ENCODE results near the gene COL9A2. TPM values are rescaled to one million over a fixed set of nuclear protein-coding genes. Genes with fewer than 3 reads are reported as not detected.

COL9A2 gene
- total RNA-seq, 1 donor from 2014 or later, result under 0.01 TPM

GRCh38 chr1:40257688-40258444, 59.2 kb downstream of the COL9A2 start, which contains the start of gene ZMPSTE24:
TSS of gene ZMPSTE24 (plus strand) at chr1:40258236. CDS start at chr1:40258272, 36 bp downstream.
- FAIRE-seq (peak; percentile 18), DNase-seq (ENCODE audit: low read depth) (peak; percentile 88)
- H3K4me3 ChIP-seq (ENCODE audit: low read depth, low read length), result peak within 1 kb of the TSS; percentile 84
- peaks cover 7% of the 10 kb centered on the region for H3K36me3 ChIP-seq (ENCODE audit: control insufficient read depth, insufficient read depth, low read length)
- H3K27me3 ChIP-seq (ENCODE audit: control insufficient read depth, insufficient read depth, low read length), result no peaks in the 10 kb centered on the region
- no peak for TF ChIP-seq CTCF (IDR thresholded peaks at IDR 0.05; ENCODE audit: insufficient read depth, low read length, severe bottlenecking)

DNA sequence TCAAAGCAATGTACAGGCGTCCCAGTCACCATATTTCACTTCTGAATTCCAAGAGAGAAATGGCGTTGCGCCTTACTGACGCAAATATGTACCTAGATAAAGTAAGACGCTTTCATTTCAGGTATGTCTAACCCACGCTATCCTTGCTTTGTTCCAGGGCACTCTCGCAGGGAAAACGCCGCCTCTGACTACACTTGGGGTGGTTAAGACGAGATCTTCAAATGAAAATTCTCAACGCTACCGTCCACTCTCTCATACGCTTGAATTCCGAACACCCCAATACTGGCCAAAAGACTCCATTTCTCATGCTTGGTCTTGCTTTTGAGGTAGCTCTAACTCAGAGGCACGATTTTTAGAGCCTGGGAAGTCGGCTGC, 59.8 kb downstream of the COL9A2 start:
- FAIRE-seq (no peak), DNase-seq (ENCODE audit: low read depth) (peak; percentile 61)
- H3K36me3 ChIP-seq (ENCODE audit: control insufficient read depth, insufficient read depth, low read length), result peaks cover 7% of the 10 kb centered on the region
- H3K4me3 ChIP-seq (ENCODE audit: low read depth, low read length), result peak overlapping the region; percentile 84
- no peaks in the 10 kb centered on the region for H3K27me3 ChIP-seq (ENCODE audit: control insufficient read depth, insufficient read depth, low read length)
- no peak for TF ChIP-seq CTCF (IDR thresholded peaks at IDR 0.05; ENCODE audit: insufficient read depth, low read length, severe bottlenecking)

DNA sequence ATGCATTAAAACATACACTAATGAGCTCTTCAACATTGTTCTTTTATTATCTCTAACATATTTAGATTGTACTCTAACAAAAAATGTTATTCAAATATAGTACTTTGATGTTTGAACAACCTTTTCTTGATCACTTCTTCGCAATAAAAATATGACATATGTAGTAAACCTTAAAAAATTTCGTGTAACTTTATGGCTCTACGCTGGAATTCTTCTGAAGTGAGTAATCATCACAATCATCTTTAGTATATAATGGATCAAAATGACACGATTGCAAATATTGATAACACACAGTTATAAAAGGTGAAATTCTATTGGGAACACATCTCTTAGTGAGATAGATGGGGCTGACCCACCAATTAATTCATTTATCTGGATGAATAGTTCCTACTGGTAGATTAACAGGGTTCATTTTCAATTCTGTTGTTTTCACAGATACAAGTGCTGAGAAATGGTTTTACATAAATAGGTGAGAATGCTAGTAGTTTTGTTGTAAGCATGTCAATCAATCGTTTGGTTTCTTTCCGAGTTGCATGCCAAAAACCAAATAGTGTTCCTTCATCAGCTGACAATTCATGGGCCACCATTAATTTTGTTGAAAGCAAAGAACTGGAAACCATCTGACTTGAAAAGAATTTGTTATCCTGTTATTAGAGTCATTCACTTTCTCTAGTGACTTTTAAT, 60.5 kb downstream of the COL9A2 start:
- H3K4me3 ChIP-seq (ENCODE audit: low read depth, low read length), result peak overlapping the region; percentile 84
- H3K27me3 ChIP-seq (ENCODE audit: control insufficient read depth, insufficient read depth, low read length), result no peaks in the 10 kb centered on the region
- DNase-seq (ENCODE audit: low read depth) (no peak), FAIRE-seq (no peak)
- H3K36me3 ChIP-seq (ENCODE audit: control insufficient read depth, insufficient read depth, low read length), result peaks cover 7% of the 10 kb centered on the region
- TF ChIP-seq CTCF (IDR thresholded peaks at IDR 0.05; ENCODE audit: insufficient read depth, low read length, severe bottlenecking), result no peak

DNA sequence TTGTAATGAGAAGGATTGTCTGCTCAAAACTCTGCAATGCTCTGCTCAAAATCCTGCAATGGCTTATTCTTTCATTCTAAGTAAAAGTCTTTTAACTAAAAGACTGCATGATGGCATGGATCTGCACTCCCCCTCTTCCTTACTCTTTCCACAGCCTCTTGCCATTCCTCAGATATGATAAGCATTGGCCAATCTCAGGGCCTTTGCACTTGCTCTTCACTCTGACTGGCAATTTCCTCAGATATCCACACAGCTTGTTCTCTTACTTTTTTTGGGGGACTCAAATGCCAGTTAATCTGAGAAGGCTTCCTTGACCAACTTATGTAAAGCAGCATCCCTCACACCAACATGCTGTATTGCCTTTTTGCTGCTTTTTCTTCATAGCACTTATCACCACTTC, 61.9 kb downstream of the COL9A2 start:
- Histone ChIP-seq H3K36me3 (ENCODE audit: control insufficient read depth, insufficient read depth, low read length) (peaks cover 4% of the 10 kb centered on the region), H3K27me3 (ENCODE audit: control insufficient read depth, insufficient read depth, low read length) (no peaks in the 10 kb centered on the region), H3K4me3 (ENCODE audit: low read depth, low read length) (no peak overlapping the region)
- no peak for TF ChIP-seq CTCF (IDR thresholded peaks at IDR 0.05; ENCODE audit: insufficient read depth, low read length, severe bottlenecking)
- FAIRE-seq, result no peak
- DNase-seq (ENCODE audit: low read depth), result no peak

DNA sequence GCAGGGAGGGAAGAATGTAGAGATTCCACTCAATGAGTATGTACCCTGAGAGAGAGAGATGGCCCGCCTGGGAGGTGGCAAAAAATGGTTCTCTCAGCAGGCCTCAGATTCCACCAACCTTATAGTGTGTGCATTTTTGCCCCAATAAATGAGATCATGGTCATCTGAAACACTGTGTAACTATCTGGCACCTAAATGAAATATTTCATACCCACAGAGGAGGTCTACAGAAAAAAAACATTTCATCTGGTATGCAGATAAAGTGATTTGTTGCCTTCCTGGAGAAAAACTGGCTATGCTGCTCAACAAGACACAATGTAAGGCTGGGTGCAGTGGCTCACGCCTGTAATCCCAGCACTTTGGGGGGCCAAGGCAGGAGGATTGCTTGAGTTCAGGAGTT, 64.5 kb downstream of the COL9A2 start:
- Histone ChIP-seq H3K36me3 (ENCODE audit: control insufficient read depth, insufficient read depth, low read length) (no peaks in the 10 kb centered on the region), H3K27me3 (ENCODE audit: control insufficient read depth, insufficient read depth, low read length) (no peaks in the 10 kb centered on the region), H3K4me3 (ENCODE audit: low read depth, low read length) (no peak overlapping the region)
- DNase-seq (ENCODE audit: low read depth) (no peak), FAIRE-seq (no peak)
- no peak for TF ChIP-seq CTCF (IDR thresholded peaks at IDR 0.05; ENCODE audit: insufficient read depth, low read length, severe bottlenecking)

Data from bronchial epithelial cell (primary cell).